ENCODE results near the gene EFNB2. TPM values are rescaled to one million over a fixed set of nuclear protein-coding genes. Genes with fewer than 3 reads are reported as not detected.
A peak's percentile ranks its signal among the peaks of the same experiment; 100 is the strongest.

The EFNB2 gene
- total RNA-seq, 1 donor from 2014 or later: 10.1 TPM

- Histone ChIP-seq H3K36me3 (no peaks in the 10 kb centered on the region), H3K9me3 (replicated peaks) (peaks cover under 1% of the 10 kb centered on the region), H3K27ac (replicated peaks) (no peak overlapping the region), H3K4me1 (peaks cover 17% of the 10 kb centered on the region), H3K4me3 (no peak overlapping the region), H3K27me3 (ENCODE audit: low read depth) (no peaks in the 10 kb centered on the region)
- DNase-seq: no peak
- intact Hi-C loops (cut with micrococcal nuclease): no loop called here
- no peak for TF ChIP-seq CTCF (IDR thresholded peaks at IDR 0.05; ENCODE audit: borderline replicate concordance)
Measured at GRCh38 chr13:106477303-106477702, 58.2 kb downstream of the EFNB2 start.

GRCh38 chr13:106475852-106476251 is 59.6 kb downstream of the EFNB2 start:
- Histone ChIP-seq H3K27me3 (ENCODE audit: low read depth) (no peaks in the 10 kb centered on the region), H3K4me3 (no peak overlapping the region), H3K27ac (replicated peaks) (no peak overlapping the region), H3K9me3 (replicated peaks) (no peaks in the 10 kb centered on the region), H3K4me1 (peaks cover 21% of the 10 kb centered on the region), H3K36me3 (no peaks in the 10 kb centered on the region)
- no peak for TF ChIP-seq CTCF (IDR thresholded peaks at IDR 0.05; ENCODE audit: borderline replicate concordance)
- no peak for DNase-seq
- intact Hi-C loops (cut with micrococcal nuclease): no loop called here

GRCh38 chr13:106474912-106475311 is 60.5 kb downstream of the EFNB2 start:
- no peak for TF ChIP-seq CTCF (IDR thresholded peaks at IDR 0.05; ENCODE audit: borderline replicate concordance)
- no peak for DNase-seq
- H3K27me3 ChIP-seq (ENCODE audit: low read depth): no peaks in the 10 kb centered on the region
- peaks cover 21% of the 10 kb centered on the region for H3K4me1 ChIP-seq
- no peak overlapping the region for H3K27ac ChIP-seq (replicated peaks)
- no peak overlapping the region for H3K4me3 ChIP-seq
- H3K9me3 ChIP-seq (replicated peaks): no peaks in the 10 kb centered on the region
- H3K36me3 ChIP-seq: no peaks in the 10 kb centered on the region
- intact Hi-C loops (cut with micrococcal nuclease): no loop called here

GRCh38 chr13:106473154-106473553 is 62.3 kb downstream of the EFNB2 start:
- H3K36me3 ChIP-seq: no peaks in the 10 kb centered on the region
- DNase-seq: peak; percentile 48
- H3K4me3 ChIP-seq: no peak overlapping the region
- intact Hi-C loops (cut with micrococcal nuclease): no loop called here
- H3K27me3 ChIP-seq (ENCODE audit: low read depth): no peaks in the 10 kb centered on the region
- no peak for TF ChIP-seq CTCF (IDR thresholded peaks at IDR 0.05; ENCODE audit: borderline replicate concordance)
- no peaks in the 10 kb centered on the region for H3K9me3 ChIP-seq (replicated peaks)
- peaks cover 21% of the 10 kb centered on the region for H3K4me1 ChIP-seq
- peak overlapping the region; percentile 67 for H3K27ac ChIP-seq (replicated peaks)

GRCh38 chr13:106472621-106473020 is 62.8 kb downstream of the EFNB2 start:
- no peak for TF ChIP-seq CTCF (IDR thresholded peaks at IDR 0.05; ENCODE audit: borderline replicate concordance)
- H3K4me1 ChIP-seq: peaks cover 21% of the 10 kb centered on the region
- H3K27me3 ChIP-seq (ENCODE audit: low read depth): no peaks in the 10 kb centered on the region
- H3K9me3 ChIP-seq (replicated peaks): no peaks in the 10 kb centered on the region
- no peak for DNase-seq
- no peaks in the 10 kb centered on the region for H3K36me3 ChIP-seq
- intact Hi-C loops (cut with micrococcal nuclease): no loop called here
- peak overlapping the region; percentile 67 for H3K27ac ChIP-seq (replicated peaks)
- peak overlapping the region; percentile 44 for H3K4me3 ChIP-seq
